GM12864 (cell line): ENCODE results near the gene OR13J1.

ENCODE experiments used
- DNase-seq: peaks from one replicate; pipeline ENCODE4 v3.0.0-alpha.2; 2011; ENCODE audit warnings: low read depth
- H3K4me3 ChIP-seq: 2 replicates; pipeline ENCODE4 v1.5.1; 2011; ENCODE audit warnings: mild to moderate bottlenecking, low read depth, low read length, control low read depth
- CTCF ChIP-seq: IDR thresholded peaks from 2 replicates; pipeline ENCODE4 v1.5.1; 2011; ENCODE audit warnings: low read depth, mild to moderate bottlenecking, moderate library complexity, low read length, control low read depth, inconsistent platforms; ENCODE audit errors: missing control alignments

OR13J1 gene

GRCh38 chr9:35912791-35913400, 42.7 kb upstream of the OR13J1 start:
- no peak overlapping the region for H3K4me3 ChIP-seq
- no peak for TF ChIP-seq CTCF
- no peak for DNase-seq

- TF ChIP-seq CTCF: no peak
- no peak overlapping the region for H3K4me3 ChIP-seq
- no peak for DNase-seq
Measured at GRCh38 chr9:35911690-35912089, 41.5 kb upstream of the OR13J1 start.

- peak; percentile 63 for TF ChIP-seq CTCF
- DNase-seq: no peak
Measured at GRCh38 chr9:35910613-35911359, 40.6 kb upstream of the OR13J1 start.

GRCh38 chr9:35909687-35910612, 39.7 kb upstream of the OR13J1 start:
- DNase-seq: no peak
- TF ChIP-seq CTCF: no peak

More at GRCh38 chr9:35910613-35911359, 40.6 kb upstream of the OR13J1 start:
- no peak overlapping the region for H3K4me3 ChIP-seq

GRCh38 chr9:35909274-35909673, 39.1 kb upstream of the OR13J1 start, which contains the start of gene SPAAR:
SPAAR (plus strand) TSS chr9:35909490; CDS start chr9:35910464, 974 bp downstream.
- no peak for DNase-seq
- H3K4me3 ChIP-seq: no peak within 1 kb of the TSS
- no peak for TF ChIP-seq CTCF

More at GRCh38 chr9:35909687-35910612, 39.7 kb upstream of the OR13J1 start:
- H3K4me3 ChIP-seq: no peak overlapping the region

GRCh38 chr9:35908504-35909125, 38.4 kb upstream of the OR13J1 start:
- TF ChIP-seq CTCF: no peak
- DNase-seq: no peak
- H3K4me3 ChIP-seq: no peak overlapping the region
